AG04449 (cell line): ENCODE results near the gene IFNW1.
"Not testable (repeated sequence)": the region's sequence is repeated elsewhere in the genome, so short reads cannot be mapped to it uniquely, and the experiment has no call there.

Experiments used
- CTCF ChIA-PET: fragments of 350-600 bp; formaldehyde crosslinking; extraction: SDS; loops from one replicate; lab custom pipeline; 2021; ENCODE audit warnings: antibody characterized with exemption; lab: Yijun Ruan, JAX
- POLR2A ChIA-PET: fragments of 400-600, 350-600 bp; formaldehyde crosslinking; extraction: SDS; loops from one replicate; lab custom pipeline; 2020; ENCODE audit warnings: antibody characterized with exemption, inconsistent platforms; lab: Yijun Ruan, JAX
- DNase-seq: peaks from one replicate; pipeline ENCODE4 v3.0.0-alpha.2; 2010; ENCODE audit warnings: low read depth, low spot score
- H3K4me3 ChIP-seq: 2 replicates; pipeline ENCODE4 v1.5.1; 2011; ENCODE audit warnings: low read depth, mild to moderate bottlenecking, control low read depth, low read length
- CTCF ChIP-seq: IDR thresholded peaks from one replicate; pipeline ENCODE4 v1.5.1; 2011; ENCODE audit warnings: mild to moderate bottlenecking, moderate library complexity, low read length, control low read depth, inconsistent platforms; ENCODE audit not compliant: insufficient read depth; ENCODE audit errors: missing control alignments

The IFNW1 gene

DNA sequence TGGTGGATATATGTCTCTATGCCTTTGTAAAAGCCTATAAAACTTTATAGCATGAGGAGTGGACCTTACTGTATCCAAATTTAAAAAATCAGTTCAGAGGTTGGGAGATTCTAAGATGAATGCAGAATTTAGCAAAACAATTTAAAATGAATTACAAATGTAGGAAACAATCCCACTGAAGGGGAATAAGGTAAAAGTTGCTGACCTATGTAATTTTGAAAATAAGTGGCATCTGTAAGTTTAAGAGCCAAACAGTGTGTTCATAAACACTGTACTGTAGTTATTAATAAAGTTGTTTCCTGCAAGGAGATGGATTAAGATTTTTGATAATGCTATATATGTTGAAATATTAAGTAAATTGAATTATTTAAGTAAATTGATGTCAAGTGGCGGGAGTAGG lies 4.6 kb downstream of the IFNW1 start:
- no peak for TF ChIP-seq CTCF
- ChIA-PET CTCF (no interaction called here), POLR2A (no interaction called here)
- DNase-seq, result no peak
- no peak overlapping the region for H3K4me3 ChIP-seq

- POLR2A ChIA-PET, result interaction anchor here (0.6 kb wide), 1 partner anchor 1684 kb away, joined by 3 read pairs; no protein-coding TSS in a partner anchor
- no peak for TF ChIP-seq CTCF
- no peak overlapping the region for H3K4me3 ChIP-seq
- CTCF ChIA-PET, result no interaction called here
- no peak for DNase-seq
Observed at GRCh38 chr9:21135736-21136135, 5.9 kb downstream of the IFNW1 start.

- POLR2A ChIA-PET, DNase-seq, H3K4me3 ChIP-seq, CTCF ChIA-PET: not testable (repeated sequence)
Observed at GRCh38 chr9:21128186-21128585, 13.4 kb downstream of the IFNW1 start.

GRCh38 chr9:21121595-21122251 lies 19.9 kb downstream of the IFNW1 start:
- ChIA-PET POLR2A (no interaction called here), CTCF (interaction anchor here (1.3 kb wide), 1 partner anchor 12 kb away, joined by 3 read pairs; no protein-coding TSS in a partner anchor)
- H3K4me3 ChIP-seq, result no peak overlapping the region
- no peak for DNase-seq
- TF ChIP-seq CTCF, result no peak

DNA sequence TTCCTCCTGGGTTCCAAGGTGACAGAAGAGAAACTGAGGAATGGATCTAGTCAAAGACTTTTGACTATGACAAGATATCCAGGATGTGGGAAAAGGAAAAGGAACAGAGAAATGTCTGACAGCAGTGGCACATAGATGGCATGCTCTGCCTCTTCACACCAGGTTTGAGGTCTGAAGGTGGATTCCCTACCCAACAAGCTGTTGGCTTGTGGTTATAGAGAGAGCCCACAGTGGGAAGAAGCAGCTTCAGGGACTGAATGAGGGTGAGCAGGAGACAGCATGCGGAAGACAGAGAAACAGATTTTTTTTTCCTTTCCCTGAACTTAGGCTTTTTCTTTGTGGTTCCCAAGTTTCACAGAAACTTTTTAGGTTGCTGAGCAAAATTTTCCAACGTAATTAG lies 20.6 kb downstream of the IFNW1 start:
- no peak overlapping the region for H3K4me3 ChIP-seq
- TF ChIP-seq CTCF, result no peak
- DNase-seq, result no peak
- ChIA-PET CTCF (no interaction called here), POLR2A (no interaction called here)

- DNase-seq, result no peak
- ChIA-PET POLR2A (no interaction called here), CTCF (interaction anchor here (1.1 to 1.2 kb wide), 2 partner anchors 9 to 494 kb away, joined by 3 to 6 read pairs; no protein-coding TSS in a partner anchor)
- no peak for TF ChIP-seq CTCF
- no peak overlapping the region for H3K4me3 ChIP-seq
Observed at GRCh38 chr9:21119093-21119770, 22.4 kb downstream of the IFNW1 start.
